K562 (cell line): Measurements from ENCODE around the gene GRK3. TPM values are rescaled to one million over a fixed set of nuclear protein-coding genes. Genes with fewer than 3 reads are reported as not detected.

Experiments
- ATAC-seq: fragments of 200-7000 bp; cut with Tn5 transposase; 3 replicates; pipeline ENCODE4 v1.9.1; 2020; ENCODE audit warnings: moderate library complexity
- BruUV-seq: library from RNA; stranded (reverse); fragments of 400-500 nt; replicated peaks from 2 replicates; lab custom pipeline; 2021; lab: Mats Ljungman, UMichigan
- CTCF ChIA-PET: fragments of 300-600 bp; formaldehyde crosslinking; extraction: SDS; loops from one replicate; lab custom pipeline; 2021; ENCODE audit warnings: low intra/inter-chr PET ratio; lab: Yijun Ruan, JAX
- POLR2A ChIA-PET: fragments of 300-600, 350-650 bp; sonication (Branson Sonifier 250); formaldehyde crosslinking; extraction: SDS; loops from one replicate; lab custom pipeline; 2021; ENCODE audit warnings: antibody characterized with exemption, inconsistent platforms; lab: Yijun Ruan, JAX
- DNase-seq, 4 experiments: peaks; one replicate each; pipeline versions ENCODE4 v3.0.0 to v3.0.0-alpha.2; 2011 to 2018; ENCODE audit warnings: low spot score in 3 of 4, mixed read lengths in 3 of 4; ENCODE audit errors: extremely low read depth in 1 of 4
- FAIRE-seq: peaks from 2 replicates; lab custom pipeline; 2011; peaks lifted over from hg19 to GRCh38; lab: Jason Lieb, UNC
- H2AFZ ChIP-seq: 2 replicates; pipeline ENCODE4 v1.6.0; 2011; ENCODE audit warnings: low read depth, low read length, control low read depth, inconsistent platforms
- H3K27ac ChIP-seq: fragments of 200-600 bp; 3 replicates; pipeline ENCODE4 v1.8.0; 2011; ENCODE audit warnings: low read depth, mild to moderate bottlenecking, control low read depth, inconsistent platforms, low read length, moderate library complexity, mixed read lengths; ENCODE audit errors: extremely low read depth
- H3K27me3 ChIP-seq, 2 experiments: fragments of 300-600 bp in 1 of 2; 2 replicates in 1 of 2; 3 replicates in 1 of 2; pipeline versions ENCODE4 v1.6.0 to v1.8.0; 2011; ENCODE audit warnings: inconsistent platforms in 2 of 2, low read length in 2 of 2, mild to moderate bottlenecking in 1 of 2, mixed read lengths in 1 of 2, moderate library complexity in 1 of 2; ENCODE audit not compliant: control insufficient read depth in 2 of 2, insufficient read depth in 2 of 2
- H3K36me3 ChIP-seq: fragments of 300-600 bp; 3 replicates; pipeline ENCODE4 v1.8.0; 2011; ENCODE audit warnings: mild to moderate bottlenecking, low read length, inconsistent platforms; ENCODE audit not compliant: control insufficient read depth, insufficient read depth
- H3K4me1 ChIP-seq, 2 experiments: fragments of 200-600 bp in 1 of 2; replicated peaks in 1 of 2; 2 replicates in 1 of 2; 3 replicates in 1 of 2; pipeline versions ENCODE4 v1.5.1 to v1.8.0; 2011; ENCODE audit warnings: inconsistent platforms in 2 of 2, low read length in 2 of 2, mild to moderate bottlenecking in 1 of 2, mixed read lengths in 1 of 2, moderate library complexity in 1 of 2; ENCODE audit not compliant: control insufficient read depth in 2 of 2, insufficient read depth in 2 of 2
- H3K4me2 ChIP-seq: 2 replicates; pipeline ENCODE4 v1.6.1; 2011; ENCODE audit warnings: low read length, control low read depth, inconsistent platforms, mixed read lengths; ENCODE audit not compliant: insufficient read depth
- H3K4me3 ChIP-seq: fragments of 200-600 bp; sonication (generic), shearing (Covaris generic); 2 replicates; pipeline ENCODE4 v1.5.1; 2016; ENCODE audit warnings: control low read depth, inconsistent platforms
- H3K79me2 ChIP-seq: fragments of 200-600 bp; 3 replicates; pipeline ENCODE4 v1.8.0; 2011; ENCODE audit warnings: low read length, inconsistent platforms; ENCODE audit not compliant: control insufficient read depth, insufficient read depth
- H3K9ac ChIP-seq, 2 experiments: 2 replicates each; pipeline versions ENCODE4 v1.6.0 to v1.6.1; 2011; ENCODE audit warnings: low read depth in 2 of 2, low read length in 2 of 2, control low read depth in 1 of 2, inconsistent platforms in 1 of 2, mild to moderate bottlenecking in 1 of 2, mixed read lengths in 1 of 2; ENCODE audit not compliant: insufficient read depth in 1 of 2
- H3K9me1 ChIP-seq: one replicate; pipeline ENCODE4 v1.6.0; 2011; ENCODE audit warnings: inconsistent platforms, mild to moderate bottlenecking, low read length, moderate library complexity; ENCODE audit not compliant: control insufficient read depth, insufficient read depth
- H3K9me3 ChIP-seq: replicated peaks from 2 replicates; pipeline ENCODE4 v1.5.1; 2011; ENCODE audit warnings: low read depth, low read length, inconsistent platforms; ENCODE audit not compliant: control insufficient read depth, insufficient read depth
- H4K20me1 ChIP-seq: replicated peaks from 2 replicates; pipeline ENCODE4 v1.6.1; 2011; ENCODE audit warnings: low read length, inconsistent platforms, mixed read lengths; ENCODE audit not compliant: control insufficient read depth, insufficient read depth
- ARID1B ChIP-seq: fragments of 450-650 bp; IDR thresholded peaks from 2 replicates; pipeline ENCODE4 v1.6.1; 2016; ENCODE audit warnings: antibody characterized with exemption, mild to moderate bottlenecking, inconsistent platforms
- ARNT ChIP-seq, 2 experiments: fragments of 450-650 bp; IDR thresholded peaks; 2 replicates each; pipeline ENCODE4 v1.6.1; 2016; ENCODE audit warnings: mild to moderate bottlenecking in 1 of 2
- CCNT2 ChIP-seq: IDR thresholded peaks from 2 replicates; pipeline ENCODE4 v1.6.1; 2011; ENCODE audit warnings: borderline replicate concordance, low read depth, mild to moderate bottlenecking, moderate library complexity, mixed read lengths, low read length; ENCODE audit not compliant: insufficient read length; ENCODE audit errors: extremely low read depth
- ESRRB ChIP-seq: fragments of 250-450 bp; sonication (Bioruptor Pico); IDR thresholded peaks from 2 replicates; pipeline ENCODE4 v1.5.0; 2020; ENCODE audit warnings: mild to moderate bottlenecking, moderate library complexity, borderline replicate concordance
- FOXA3 ChIP-seq, 2 experiments: fragments of 450-650 bp in 1 of 2; sonication (generic) in 1 of 2; formaldehyde crosslinking; IDR thresholded peaks in 1 of 2; conservative IDR thresholded peaks in 1 of 2; 2 replicates each; pipeline versions ENCODE4 v1.4.0 to v1.8.0; 2020 to 2022; ENCODE audit warnings: mild to moderate bottlenecking in 2 of 2, missing genetic modification reagents in 1 of 2
- FOXJ2 ChIP-seq: fragments of 200-800 bp; sonication (Bioruptor generic); IDR thresholded peaks from 2 replicates; pipeline ENCODE4 v1.6.1; 2016; ENCODE audit warnings: missing genetic modification characterization, missing compliant biosample characterization
- HDAC1 ChIP-seq, 2 experiments: fragments of 450-650 bp; IDR thresholded peaks; 2 replicates each; pipeline ENCODE4 v1.6.1; 2016 to 2017; ENCODE audit warnings: inconsistent platforms in 1 of 2, mild to moderate bottlenecking in 1 of 2, moderate library complexity in 1 of 2
- KAT8 ChIP-seq: fragments of 450-650 bp; IDR thresholded peaks from 2 replicates; pipeline ENCODE4 v1.6.1; 2016; ENCODE audit warnings: low read depth, mild to moderate bottlenecking
- KDM1A ChIP-seq, 2 experiments: fragments of 450-650 bp; IDR thresholded peaks; 2 replicates each; pipeline ENCODE4 v1.6.1; 2016; ENCODE audit warnings: mild to moderate bottlenecking in 2 of 2
- MLX ChIP-seq, 2 experiments: fragments of 450-650 bp in 1 of 2; sonication (generic) in 1 of 2; formaldehyde crosslinking; conservative IDR thresholded peaks; 2 replicates each; pipeline versions ENCODE4 v1.4.0 to v1.8.1; 2020 to 2022; ENCODE audit warnings: mild to moderate bottlenecking in 1 of 2, missing genetic modification reagents in 1 of 2
- MYC ChIP-seq, 2 experiments: fragments of 250-450 bp in 1 of 2; sonication (Bioruptor Pico) in 1 of 2; IDR thresholded peaks; 2 replicates each; pipeline versions ENCODE4 v1.5.1 to v1.6.1; 2012 to 2021; ENCODE audit warnings: low read depth in 2 of 2, borderline replicate concordance in 1 of 2, improper control_type of control experiment in 1 of 2, low read length in 1 of 2, mild to moderate bottlenecking in 1 of 2, moderate library complexity in 1 of 2
- PHB2 ChIP-seq: fragments of 450-650 bp; IDR thresholded peaks from 2 replicates; pipeline ENCODE4 v1.6.1; 2017; ENCODE audit warnings: low read depth
- POLR2AphosphoS5 ChIP-seq: IDR thresholded peaks from 2 replicates; pipeline ENCODE4 v1.6.1; 2011; ENCODE audit warnings: mild to moderate bottlenecking, low read depth, low read length, moderate library complexity; ENCODE audit not compliant: control insufficient read depth, insufficient read depth
- RBM25 ChIP-seq: fragments of 200-400 bp; formaldehyde crosslinking; IDR thresholded peaks from 2 replicates; pipeline ENCODE4 v1.6.1; 2018; ENCODE audit warnings: low read length, low read depth, moderate library complexity; ENCODE audit not compliant: severe bottlenecking
- RCOR1 ChIP-seq, 2 experiments: IDR thresholded peaks; 2 replicates each; pipeline ENCODE4 v1.6.1; 2012; ENCODE audit warnings: low read depth in 2 of 2, low read length in 2 of 2, borderline replicate concordance in 1 of 2, improper control_type of control experiment in 1 of 2
- TEAD4 ChIP-seq, 2 experiments: sonication (generic) in 1 of 2; formaldehyde crosslinking in 1 of 2; IDR thresholded peaks; 2 replicates each; pipeline versions ENCODE4 v1.6.1 to v1.8.0; 2012 to 2022; ENCODE audit warnings: borderline replicate concordance in 1 of 2, inconsistent platforms in 1 of 2, low read length in 1 of 2, mild to moderate bottlenecking in 1 of 2, missing genetic modification reagents in 1 of 2
- ZNF133 ChIP-seq: fragments of 250-450 bp; sonication (Bioruptor Pico); IDR thresholded peaks from 2 replicates; pipeline ENCODE4 v1.4.0; 2020; ENCODE audit warnings: mild to moderate bottlenecking
- ZNF174 ChIP-seq: fragments of 250-450 bp; sonication (Bioruptor Pico); IDR thresholded peaks from 2 replicates; pipeline ENCODE4 v1.4.0; 2020; ENCODE audit warnings: mild to moderate bottlenecking
- ZNF583 ChIP-seq: fragments of 250-450 bp; sonication (Bioruptor Pico); IDR thresholded peaks from 2 replicates; pipeline ENCODE4 v1.4.0; 2020
- ZNF75A ChIP-seq: fragments of 450-650 bp; formaldehyde crosslinking; IDR thresholded peaks from 2 replicates; pipeline ENCODE4 v1.4.0; 2020; ENCODE audit warnings: mild to moderate bottlenecking
- WGBS: fragments of 100-300 bp; shearing (Covaris generic); methylation state at CpG from one replicate; pipeline ENCODE4 v1.1.6; 2016; ENCODE audit warnings: low coverage, mixed read lengths; ENCODE audit not compliant: insufficient coverage; ENCODE audit errors: missing lambda C conversion rate; 5-methylcytosine and 5-hydroxymethylcytosine counted together
- in situ Hi-C: fragments of 300-500 bp; cut with MboI; formaldehyde crosslinking; loops from 4 replicates; pipeline ENCODE4 v1.15.0; 2018; ENCODE audit warnings: inconsistent platforms, mixed read lengths
- intact Hi-C: fragments of 100-400 bp; cut with micrococcal nuclease; formaldehyde crosslinking; loops from 2 replicates; pipeline ENCODE4 v1.14.2; 2022
- polyA plus RNA-seq, 8 experiments: library from polyadenylated mRNA; depleted of rRNA in 4 of 8; stranded (reverse) in 5 of 8; unstranded in 3 of 8; fragments of >200 nt; fragmentation: Nextera tagmentation in 2 of 8; fragmentation: Illumina TruSeq in 1 of 8; extraction: Ambion mirVana in 2 of 8; extraction: Trizol in 1 of 8; gene quantifications; 2 replicates each; pipeline versions ENCODE4 v1.2.1 to v1.2.3, GENCODE V29; 2011 to 2014; ENCODE audit warnings: inconsistent platforms in 1 of 8, missing spikeins in 1 of 8
- total RNA-seq, 7 experiments: library from RNA; depleted of rRNA in 6 of 7; stranded (reverse); fragments of >200 nt in 6 of 7; fragmentation: Illumina TruSeq in 2 of 7; extraction: Trizol in 2 of 7; gene quantifications; 2 replicates each; pipeline versions ENCODE4 v1.2.1 to v1.2.3, GENCODE V29; 2011 to 2021; ENCODE audit warnings: low replicate concordance in 1 of 7
- TF ChIP-seq, protein P1 (sequence below): sonication (generic); formaldehyde crosslinking; IDR thresholded peaks from 2 replicates; pipeline ENCODE4 v1.8.0; 2022; ENCODE audit warnings: mild to moderate bottlenecking, low read depth, missing genetic modification reagents

GRK3 gene
- total and polyA plus RNA-seq, 9 of the 15 experiments (the other 6 are each of a cell fraction or from before 2014, with no cell fraction given) = 1.4 to 7.6 (median 3.6) TPM

DNA sequence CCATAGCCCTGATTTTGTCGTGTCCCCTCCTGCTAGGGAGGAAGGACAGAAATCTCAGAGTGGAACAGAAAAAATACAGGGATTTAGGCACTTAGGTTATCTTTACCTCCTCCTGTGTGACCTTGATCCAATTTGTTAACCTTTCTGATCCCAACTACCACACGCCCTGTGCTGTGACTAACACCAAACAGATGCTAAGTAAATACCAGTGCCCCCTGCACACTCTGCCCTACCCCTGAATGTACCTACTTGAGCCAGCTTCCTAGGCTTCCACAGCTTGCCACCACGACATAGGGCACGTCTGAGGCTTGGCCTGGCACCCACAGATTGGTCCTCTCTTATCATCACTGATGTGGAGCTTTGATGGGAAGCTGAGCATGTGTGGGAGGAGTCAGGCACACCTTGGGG lies 186.7 kb downstream of the GRK3 start:
- Histone ChIP-seq H3K27ac (no peak overlapping the region), H3K9ac (no peak overlapping the region), H3K9me3 (no peaks in the 10 kb centered on the region), H3K36me3 (peaks cover 4% of the 10 kb centered on the region; the same call in 2 of the 3 replicates), H3K4me2 (no peak overlapping the region), H3K9me1 (no peaks in the 10 kb centered on the region), H3K4me3 (no peak overlapping the region), H2AFZ (no peak overlapping the region), H3K79me2 (peaks cover 60% of the 10 kb centered on the region), H3K27me3 (no peaks in the 10 kb centered on the region), H3K4me1 (peaks cover 20 to 48% of the 10 kb centered on the region in 2 experiments), H4K20me1 (peaks cover 71% of the 10 kb centered on the region)
- in situ Hi-C loops = no loop called here
- no TSS peak for BruUV-seq
- ATAC-seq (no peak), FAIRE-seq (peak; percentile 63), DNase-seq (no peak)
- POLR2A ChIA-PET = interaction anchor here (0.5 to 5.3 kb wide), 4 partner anchors 9 to 258 kb away, joined by 3 to 51 read pairs (median 5); partner anchors contain the start of gene MYO18B
- intact Hi-C loops = no loop called here
- 41% methylated on average over 4 of the region's 4 CpGs for WGBS
- CTCF ChIA-PET = no interaction called here
- TF ChIP-seq ZNF133 (CRISPR knock-in tag) (no peak), POLR2AphosphoS5 (peak; percentile 11; the same call in 1 of the 2 replicates), TEAD4 (IDR thresholded peaks at IDR 0.05; ENCODE audit: low read length) (peak; percentile 19; the same call in 1 of the 2 replicates), TEAD4 (CRISPR knock-in tag; IDR thresholded peaks at IDR 0.05; ENCODE audit: borderline replicate concordance) (no peak), KDM1A (IDR thresholded peaks at IDR 0.05) (peak; percentile 95 to 96), ESRRB (no peak), ZNF583 (CRISPR knock-in tag) (no peak), PHB2 (no peak), ZNF174 (no peak), FOXJ2 (tag) (no peak), KAT8 (no peak), ARID1B (peak; percentile 28; the same call in 1 of the 2 replicates), ZNF75A (CRISPR knock-in tag) (no peak), HDAC1 (IDR thresholded peaks at IDR 0.05) (peak in 1 of 2 experiments; percentile 56; a peak in 1 of 4 replicates), CCNT2 (no peak), FOXA3 (CRISPR knock-in tag; conservative IDR thresholded peaks at IDR 0.05 in 1 of 2, IDR thresholded peaks at IDR 0.05 in 1 of 2) (peak in 1 of 2 experiments; percentile 60; a peak in 1 of 4 replicates), RBM25 (peak; percentile 38), MLX (CRISPR knock-in tag; conservative IDR thresholded peaks at IDR 0.05) (no peak), MYC (IDR thresholded peaks at IDR 0.05; ENCODE audit: low read depth, low read length) (no peak), MYC (CRISPR knock-in tag; IDR thresholded peaks at IDR 0.05; ENCODE audit: borderline replicate concordance, low read depth) (no peak), RCOR1 (IDR thresholded peaks at IDR 0.05; ENCODE audit: borderline replicate concordance in 1 of 2, low read depth in 2 of 2, low read length in 2 of 2) (peak in 1 of 2 experiments; percentile 40; a peak in 1 of 4 replicates), ARNT (IDR thresholded peaks at IDR 0.05) (no peak)
- TF ChIP-seq, protein P1, sequence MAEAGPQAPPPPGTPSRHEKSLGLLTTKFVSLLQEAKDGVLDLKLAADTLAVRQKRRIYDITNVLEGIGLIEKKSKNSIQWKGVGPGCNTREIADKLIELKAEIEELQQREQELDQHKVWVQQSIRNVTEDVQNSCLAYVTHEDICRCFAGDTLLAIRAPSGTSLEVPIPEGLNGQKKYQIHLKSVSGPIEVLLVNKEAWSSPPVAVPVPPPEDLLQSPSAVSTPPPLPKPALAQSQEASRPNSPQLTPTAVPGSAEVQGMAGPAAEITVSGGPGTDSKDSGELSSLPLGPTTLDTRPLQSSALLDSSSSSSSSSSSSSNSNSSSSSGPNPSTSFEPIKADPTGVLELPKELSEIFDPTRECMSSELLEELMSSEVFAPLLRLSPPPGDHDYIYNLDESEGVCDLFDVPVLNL = no peak
